Right atrium auricular region (tissue), 2 donors: Measurements from ENCODE around the gene SORBS2. TPM values are rescaled to one million over a fixed set of nuclear protein-coding genes. Genes with fewer than 3 reads are reported as not detected.
"Not testable (repeated sequence)": the region's sequence is repeated elsewhere in the genome, so short reads cannot be mapped to it uniquely, and the experiment has no call there.

Experiments
- DNase-seq: peaks from one replicate; pipeline ENCODE4 v3.0.0-alpha.2; 2019; ENCODE audit warnings: low spot score
- H3K27ac ChIP-seq, 2 donors: fragments of 200-600 bp; sonication (generic); 1 replicate in 1 of 2; 2 replicates in 1 of 2; pipeline ENCODE4 v1.5.1; 2016 to 2019
- H3K27me3 ChIP-seq, 2 donors: fragments of 200-600 bp; sonication (generic); one replicate each; pipeline versions ENCODE4 v1.5.1 to v1.6.0; 2017 to 2019
- H3K36me3 ChIP-seq: fragments of 200-600 bp; sonication (generic); one replicate; pipeline ENCODE4 v1.5.1; 2016
- H3K4me1 ChIP-seq, 2 donors: fragments of 200-600 bp; sonication (generic); one replicate each; pipeline versions ENCODE4 v1.5.1 to v1.6.0; 2017 to 2019
- H3K4me3 ChIP-seq, 2 donors: fragments of 200-600 bp; sonication (generic); 1 replicate in 1 of 2; 2 replicates in 1 of 2; pipeline ENCODE4 v1.5.1; 2017 to 2019; ENCODE audit warnings: mild to moderate bottlenecking in 1 of 2, moderate library complexity in 1 of 2
- H3K9me3 ChIP-seq, 2 donors: fragments of 200-600 bp; sonication (generic); one replicate each; pipeline ENCODE4 v1.5.1; 2019
- CTCF ChIP-seq, 2 donors: fragments of 200-600 bp; sonication (generic); IDR thresholded peaks; one replicate each; pipeline ENCODE4 v1.5.1; 2019; ENCODE audit warnings: antibody characterized with exemption in 2 of 2
- total RNA-seq, 2 donors: library from RNA; depleted of rRNA; stranded (reverse); fragments of >200 nt; gene quantifications; one replicate each; pipeline ENCODE4 v1.1.0, GENCODE V29; 2016

Gene SORBS2
- total RNA-seq, 2 donors from 2014 or later: 530 to 741 TPM

GRCh38 chr4:185716141-185716551 is 95.8 kb downstream of the SORBS2 start:
- Histone ChIP-seq H3K4me1 (peaks cover 0 to 58% of the 10 kb centered on the region in 2 donors), H3K4me3 (no peak overlapping the region), H3K27ac (peak overlapping the region; percentile 57 to 67), H3K9me3 (no peaks in the 10 kb centered on the region), H3K27me3 (no peaks in the 10 kb centered on the region), H3K36me3 (no peaks in the 10 kb centered on the region)
- DNase-seq: no peak
- TF ChIP-seq CTCF (IDR thresholded peaks at IDR 0.05): no peak

DNA sequence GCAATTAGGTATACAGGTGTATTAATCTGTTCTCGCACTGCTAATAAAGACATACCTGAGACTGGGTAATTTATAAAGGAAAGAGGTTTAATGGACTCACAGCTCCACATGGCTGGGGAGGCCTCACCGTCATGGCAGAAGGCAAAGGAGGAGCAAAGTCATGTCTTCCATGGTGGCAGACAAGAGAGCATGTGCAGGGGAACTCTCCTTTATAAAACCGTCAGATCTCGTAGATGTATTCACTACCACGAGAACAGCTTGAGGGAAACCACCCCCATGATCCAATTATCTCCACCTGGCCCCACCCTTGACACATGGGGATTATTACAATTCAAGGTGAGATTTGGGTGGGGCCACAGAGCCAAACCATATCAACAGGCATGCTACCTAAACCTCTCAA is 97.5 kb downstream of the SORBS2 start:
- peaks cover 0 to 63% of the 10 kb centered on the region in 2 donors for H3K4me1 ChIP-seq
- not testable (repeated sequence) for H3K36me3 ChIP-seq, H3K4me3 ChIP-seq, DNase-seq, H3K27me3 ChIP-seq, H3K9me3 ChIP-seq
- peak overlapping the region; percentile 12 to 57 for H3K27ac ChIP-seq

DNA sequence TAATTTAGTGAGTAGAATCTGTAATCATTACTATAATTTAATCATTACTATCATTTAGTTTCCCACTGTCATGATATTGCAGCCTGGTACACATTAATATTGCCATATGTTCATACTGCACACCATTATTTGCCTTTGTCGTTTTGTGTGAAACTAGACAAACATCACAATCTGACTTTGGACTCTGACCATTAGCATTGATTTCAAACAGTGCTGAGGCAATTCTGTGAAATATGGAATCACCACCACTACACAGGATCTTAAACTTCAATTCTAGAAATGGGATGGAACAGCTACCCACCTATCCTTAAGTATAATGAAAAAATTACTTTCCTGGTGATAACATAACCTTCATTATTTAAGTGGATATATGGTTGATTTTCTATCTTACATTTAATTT is 98.3 kb downstream of the SORBS2 start:
- Histone ChIP-seq H3K4me3 (no peak overlapping the region), H3K36me3 (peaks cover 3% of the 10 kb centered on the region), H3K27me3 (no peaks in the 10 kb centered on the region), H3K27ac (no peak overlapping the region), H3K4me1 (peaks cover 0 to 63% of the 10 kb centered on the region in 2 donors), H3K9me3 (no peaks in the 10 kb centered on the region)
- no peak for DNase-seq
- TF ChIP-seq CTCF (IDR thresholded peaks at IDR 0.05): no peak

DNA sequence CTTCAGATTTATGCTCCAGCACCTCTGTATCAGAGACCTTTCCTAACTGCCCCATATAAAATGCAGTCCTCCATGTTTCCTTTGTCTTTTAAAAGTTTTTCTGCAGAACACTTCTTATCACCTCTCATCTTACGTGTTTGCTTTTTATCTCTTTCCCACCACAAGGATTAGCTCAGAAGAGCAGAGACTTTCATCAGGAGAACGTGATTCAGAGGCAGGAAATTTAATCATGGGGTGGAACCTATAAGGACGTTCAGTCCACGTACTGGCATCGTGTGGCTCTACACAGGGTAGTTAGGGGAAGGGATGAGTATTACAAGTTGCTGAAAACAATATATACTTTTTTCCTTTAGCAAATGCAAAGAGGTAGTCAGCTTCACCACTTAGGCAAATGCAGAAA is 98.7 kb downstream of the SORBS2 start:
- peaks cover 0 to 67% of the 10 kb centered on the region in 2 donors for H3K4me1 ChIP-seq
- peak overlapping the region; percentile 41 to 51 for H3K27ac ChIP-seq
- H3K9me3 ChIP-seq: no peaks in the 10 kb centered on the region

DNA sequence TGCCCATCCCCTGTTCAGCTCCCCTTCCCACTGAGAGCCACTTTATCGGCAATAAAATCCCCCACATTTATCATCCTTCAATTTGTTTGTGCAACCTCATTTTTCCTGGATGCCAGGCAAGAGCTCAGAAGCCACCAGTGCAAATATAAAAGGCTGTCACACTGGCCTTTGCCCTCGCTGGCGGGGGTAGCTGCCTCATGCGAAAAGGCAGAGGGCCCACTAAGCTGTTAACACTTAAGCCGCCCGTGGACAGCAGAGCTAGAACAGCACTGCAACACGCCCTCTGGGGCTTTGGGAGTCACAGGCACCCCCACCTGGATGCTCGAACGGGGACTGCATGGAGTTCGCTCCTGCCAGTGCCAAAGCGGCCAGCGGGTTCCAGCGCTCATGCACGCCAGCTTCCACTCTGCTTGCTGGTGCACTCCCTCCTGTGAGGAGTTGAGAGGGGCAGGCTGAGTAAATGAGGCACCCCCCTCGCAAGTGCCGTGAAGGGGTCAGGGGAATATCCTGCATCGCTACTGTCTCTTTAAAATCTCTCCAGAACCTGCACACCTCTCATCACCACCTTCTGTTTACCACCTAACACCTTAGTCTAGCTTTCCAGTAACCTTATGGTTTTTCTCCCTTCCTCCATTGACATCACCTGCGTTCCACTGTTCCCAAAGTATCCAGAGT is 99.5 kb downstream of the SORBS2 start:
- H3K27ac ChIP-seq: peak overlapping the region; percentile 41 to 51
- H3K27me3 ChIP-seq: no peaks in the 10 kb centered on the region
- H3K4me1 ChIP-seq: peaks cover 0 to 64% of the 10 kb centered on the region in 2 donors
- TF ChIP-seq CTCF (IDR thresholded peaks at IDR 0.05): no peak
- H3K4me3 ChIP-seq: no peak overlapping the region
- DNase-seq: no peak
- peaks cover 3% of the 10 kb centered on the region for H3K36me3 ChIP-seq
- no peaks in the 10 kb centered on the region for H3K9me3 ChIP-seq

More for the DNA sequence above, 98.7 kb downstream of the SORBS2 start:
- Histone ChIP-seq H3K36me3 (peaks cover 3% of the 10 kb centered on the region), H3K27me3 (no peaks in the 10 kb centered on the region), H3K4me3 (no peak overlapping the region)
- no peak for TF ChIP-seq CTCF (IDR thresholded peaks at IDR 0.05)
- DNase-seq: no peak

- DNase-seq: no peak
- Histone ChIP-seq H3K4me3 (no peak overlapping the region), H3K27me3 (no peaks in the 10 kb centered on the region), H3K9me3 (no peaks in the 10 kb centered on the region), H3K27ac (peak overlapping the region; percentile 41 to 72), H3K4me1 (peaks cover 0 to 57% of the 10 kb centered on the region in 2 donors), H3K36me3 (peaks cover 3% of the 10 kb centered on the region)
- no peak for TF ChIP-seq CTCF (IDR thresholded peaks at IDR 0.05)
Measured at GRCh38 chr4:185711726-185712125, 100.3 kb downstream of the SORBS2 start.
